RWPE2 (cell line): Measurements from ENCODE around the gene TTLL13.

ENCODE experiments used
- ATAC-seq: fragments of 200-7000 bp; cut with Tn5 transposase; 3 replicates; pipeline ENCODE4 v1.9.1; 2021; ENCODE audit warnings: low read depth
- DNase-seq: peaks from one replicate; pipeline ENCODE4 v3.0.0-alpha.2; 2020; ENCODE audit warnings: low spot score
- H3K27ac ChIP-seq: fragments of 450-650 bp; 2 replicates; pipeline ENCODE4 v1.5.1; 2017; ENCODE audit warnings: mild to moderate bottlenecking; ENCODE audit not compliant: poor library complexity, severe bottlenecking
- H3K27me3 ChIP-seq: fragments of 250-450 bp; sonication (Bioruptor Pico); 2 replicates; pipeline ENCODE4 v1.5.1; 2021; ENCODE audit warnings: mild to moderate bottlenecking, moderate library complexity; ENCODE audit not compliant: insufficient read depth, poor library complexity, severe bottlenecking
- H3K36me3 ChIP-seq: fragments of 250-450 bp; sonication (Bioruptor Pico); 2 replicates; pipeline ENCODE4 v1.5.1; 2020; ENCODE audit warnings: low read depth, mild to moderate bottlenecking, moderate library complexity
- H3K4me1 ChIP-seq: fragments of 250-450 bp; sonication (Bioruptor Pico); 2 replicates; pipeline ENCODE4 v1.5.1; 2021; ENCODE audit warnings: mild to moderate bottlenecking, moderate library complexity; ENCODE audit not compliant: insufficient read depth, poor library complexity, severe bottlenecking
- H3K4me3 ChIP-seq: fragments of 250-450 bp; sonication (Bioruptor Pico); 2 replicates; pipeline ENCODE4 v1.5.1; 2021; ENCODE audit warnings: mild to moderate bottlenecking, moderate library complexity; ENCODE audit not compliant: severe bottlenecking
- H3K9me3 ChIP-seq: fragments of 250-450 bp; sonication (Bioruptor Pico); 2 replicates; pipeline ENCODE4 v1.5.1; 2021; ENCODE audit warnings: mild to moderate bottlenecking, moderate library complexity; ENCODE audit not compliant: severe bottlenecking
- TF ChIP-seq, protein P1 (sequence below): fragments of 450-650 bp; IDR thresholded peaks from one replicate; pipeline ENCODE4 v1.5.1; 2017; ENCODE audit warnings: mild to moderate bottlenecking, moderate library complexity; ENCODE audit not compliant: poor library complexity, severe bottlenecking

Gene TTLL13

DNA sequence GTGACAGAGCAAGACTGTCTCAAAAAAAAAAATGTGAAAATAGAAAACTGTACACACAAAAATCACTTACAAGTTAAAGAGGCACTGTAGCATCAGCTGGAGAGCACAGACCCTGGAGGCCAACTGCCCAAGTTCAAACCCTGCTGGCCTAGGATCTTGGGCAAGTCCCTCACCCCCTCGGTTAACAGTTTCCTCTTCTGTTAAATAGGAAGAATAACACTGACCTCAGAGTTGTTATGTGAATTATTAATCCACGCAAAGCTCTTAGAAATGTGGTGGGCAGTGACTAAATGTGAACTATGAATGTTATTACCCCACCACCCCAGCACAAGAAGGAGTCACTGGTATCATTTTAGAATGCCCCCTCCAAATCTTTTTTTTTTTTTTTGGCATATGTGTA lies 26.8 kb upstream of the TTLL13 start:
- no peak for DNase-seq
- H3K27ac ChIP-seq, result no peak overlapping the region

DNA sequence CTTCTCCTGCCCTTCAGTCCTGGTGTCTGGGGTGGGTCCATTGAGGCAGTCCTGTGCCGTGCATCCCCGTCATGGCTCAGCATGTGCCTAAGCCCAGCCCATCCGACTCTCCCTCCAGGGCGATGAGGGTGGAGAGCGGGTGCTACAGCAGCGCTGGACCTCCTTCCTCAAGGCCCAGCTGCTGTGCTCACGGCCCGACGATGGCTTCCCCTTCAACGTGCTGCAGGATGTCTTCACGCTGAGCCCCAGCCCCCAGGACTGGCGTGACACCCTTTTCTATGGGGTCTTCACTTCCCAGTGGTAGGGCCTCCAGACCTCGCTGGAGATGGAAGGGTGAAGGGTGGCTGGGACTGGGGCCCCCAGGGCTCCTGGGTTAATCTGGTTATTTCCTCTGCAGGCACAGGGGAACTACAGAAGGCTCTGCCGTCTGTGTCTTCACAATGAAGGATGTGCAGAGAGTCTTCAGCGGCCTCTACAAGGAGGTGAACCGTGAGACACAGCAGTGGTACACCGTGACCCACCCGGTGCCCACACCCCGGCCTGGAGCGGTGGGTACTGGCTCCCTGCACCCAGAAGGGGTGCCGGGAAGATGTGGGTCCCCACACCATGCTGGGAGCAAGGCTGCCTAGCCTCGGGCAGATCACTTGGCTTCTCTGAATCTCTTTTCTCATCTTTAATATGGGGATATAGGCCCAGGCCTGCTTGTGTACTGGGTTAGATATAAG lies 25.8 kb upstream of the TTLL13 start:
- Histone ChIP-seq H3K4me1 (no peaks in the 10 kb centered on the region), H3K27ac (no peak overlapping the region), H3K27me3 (no peaks in the 10 kb centered on the region), H3K9me3 (no peaks in the 10 kb centered on the region), H3K36me3 (peaks cover 100% of the 10 kb centered on the region), H3K4me3 (no peak overlapping the region)
- DNase-seq, result no peak
- no peak for ATAC-seq
- TF ChIP-seq, protein P1, sequence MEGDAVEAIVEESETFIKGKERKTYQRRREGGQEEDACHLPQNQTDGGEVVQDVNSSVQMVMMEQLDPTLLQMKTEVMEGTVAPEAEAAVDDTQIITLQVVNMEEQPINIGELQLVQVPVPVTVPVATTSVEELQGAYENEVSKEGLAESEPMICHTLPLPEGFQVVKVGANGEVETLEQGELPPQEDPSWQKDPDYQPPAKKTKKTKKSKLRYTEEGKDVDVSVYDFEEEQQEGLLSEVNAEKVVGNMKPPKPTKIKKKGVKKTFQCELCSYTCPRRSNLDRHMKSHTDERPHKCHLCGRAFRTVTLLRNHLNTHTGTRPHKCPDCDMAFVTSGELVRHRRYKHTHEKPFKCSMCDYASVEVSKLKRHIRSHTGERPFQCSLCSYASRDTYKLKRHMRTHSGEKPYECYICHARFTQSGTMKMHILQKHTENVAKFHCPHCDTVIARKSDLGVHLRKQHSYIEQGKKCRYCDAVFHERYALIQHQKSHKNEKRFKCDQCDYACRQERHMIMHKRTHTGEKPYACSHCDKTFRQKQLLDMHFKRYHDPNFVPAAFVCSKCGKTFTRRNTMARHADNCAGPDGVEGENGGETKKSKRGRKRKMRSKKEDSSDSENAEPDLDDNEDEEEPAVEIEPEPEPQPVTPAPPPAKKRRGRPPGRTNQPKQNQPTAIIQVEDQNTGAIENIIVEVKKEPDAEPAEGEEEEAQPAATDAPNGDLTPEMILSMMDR, result no peak

More for the DNA sequence above, 26.8 kb upstream of the TTLL13 start:
- peaks cover 100% of the 10 kb centered on the region for H3K36me3 ChIP-seq
- H3K4me1 ChIP-seq, result no peaks in the 10 kb centered on the region
- no peak for ATAC-seq
- TF ChIP-seq, protein P1, result no peak
- no peaks in the 10 kb centered on the region for H3K27me3 ChIP-seq
- H3K4me3 ChIP-seq, result no peak overlapping the region
- no peaks in the 10 kb centered on the region for H3K9me3 ChIP-seq

DNA sequence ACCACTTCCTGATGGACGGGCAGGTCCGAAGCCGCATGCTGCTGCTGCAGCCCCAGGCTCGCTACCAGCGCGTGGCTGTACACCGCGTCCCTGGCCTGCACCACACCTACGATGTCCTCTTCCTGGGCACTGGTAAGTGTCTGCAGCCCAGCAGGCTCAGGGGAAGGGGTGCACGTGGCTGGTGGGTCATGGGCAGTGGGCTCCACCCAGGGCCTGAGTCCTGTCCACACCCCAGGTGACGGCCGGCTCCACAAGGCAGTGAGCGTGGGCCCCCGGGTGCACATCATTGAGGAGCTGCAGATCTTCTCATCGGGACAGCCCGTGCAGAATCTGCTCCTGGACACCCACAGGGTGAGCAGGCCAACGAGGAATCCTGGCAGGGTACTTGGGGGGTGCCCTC lies 24.3 kb upstream of the TTLL13 start:
- no peaks in the 10 kb centered on the region for H3K9me3 ChIP-seq
- DNase-seq, result no peak
- ATAC-seq, result no peak

DNA sequence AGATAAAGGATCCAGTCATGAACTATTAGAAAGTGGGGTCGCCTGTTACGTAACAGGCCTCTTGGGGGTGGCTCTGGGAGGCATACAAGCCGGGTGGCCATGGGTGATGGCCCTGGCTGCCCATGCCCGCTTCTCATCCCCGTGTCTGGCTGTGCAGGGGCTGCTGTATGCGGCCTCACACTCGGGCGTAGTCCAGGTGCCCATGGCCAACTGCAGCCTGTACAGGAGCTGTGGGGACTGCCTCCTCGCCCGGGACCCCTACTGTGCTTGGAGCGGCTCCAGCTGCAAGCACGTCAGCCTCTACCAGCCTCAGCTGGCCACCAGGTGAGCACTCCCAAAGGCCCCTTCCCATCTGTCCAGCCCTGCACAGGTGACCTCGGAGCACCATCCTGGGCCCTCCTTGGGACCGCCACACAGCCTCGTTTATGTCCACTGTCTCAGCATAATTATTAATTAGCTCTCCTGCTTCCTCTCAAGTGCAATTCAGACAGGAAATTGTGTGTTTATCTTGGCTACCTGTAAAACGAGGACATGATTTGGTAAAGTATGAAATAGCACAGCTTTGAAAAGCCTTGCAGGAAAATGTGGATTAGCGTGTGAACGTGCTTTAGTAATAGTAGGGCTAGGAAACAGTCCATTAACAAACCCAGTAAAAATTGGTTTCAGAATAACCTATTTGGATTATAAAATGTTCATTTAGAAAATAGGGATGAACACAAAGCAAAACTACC lies 23.7 kb upstream of the TTLL13 start:
- peaks cover 100% of the 10 kb centered on the region for H3K36me3 ChIP-seq
- TF ChIP-seq, protein P1, result no peak

More for the DNA sequence above, 24.3 kb upstream of the TTLL13 start:
- Histone ChIP-seq H3K4me3 (no peak overlapping the region), H3K27me3 (no peaks in the 10 kb centered on the region), H3K27ac (no peak overlapping the region), H3K36me3 (peaks cover 100% of the 10 kb centered on the region), H3K4me1 (no peaks in the 10 kb centered on the region)
- TF ChIP-seq, protein P1, result no peak

DNA sequence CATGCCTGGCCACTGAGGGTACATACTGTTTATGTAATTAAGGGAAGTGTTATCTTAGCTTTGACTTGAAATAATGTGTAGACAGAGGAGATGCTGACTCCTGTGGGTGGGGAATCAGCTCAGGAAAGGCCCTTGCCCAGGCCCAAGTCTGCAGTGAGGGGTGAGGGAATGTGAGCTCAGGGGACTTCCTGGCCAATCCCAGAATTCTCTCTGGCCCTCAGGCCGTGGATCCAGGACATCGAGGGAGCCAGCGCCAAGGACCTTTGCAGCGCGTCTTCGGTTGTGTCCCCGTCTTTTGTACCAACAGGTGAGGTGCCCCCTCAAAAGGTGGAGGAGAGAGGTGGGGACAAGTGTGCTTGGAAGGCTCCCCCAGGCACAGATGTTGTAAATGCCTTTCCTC lies 22.0 kb upstream of the TTLL13 start:
- no peak overlapping the region for H3K4me3 ChIP-seq
- TF ChIP-seq, protein P1, result no peak
- no peaks in the 10 kb centered on the region for H3K27me3 ChIP-seq
- H3K36me3 ChIP-seq, result peaks cover 97% of the 10 kb centered on the region
- H3K27ac ChIP-seq, result no peak overlapping the region
- ATAC-seq (no peak), DNase-seq (no peak)
- no peaks in the 10 kb centered on the region for H3K9me3 ChIP-seq
- no peaks in the 10 kb centered on the region for H3K4me1 ChIP-seq

More for the DNA sequence above, 23.7 kb upstream of the TTLL13 start:
- Histone ChIP-seq H3K4me3 (no peak overlapping the region), H3K27ac (no peak overlapping the region), H3K27me3 (no peaks in the 10 kb centered on the region), H3K4me1 (no peaks in the 10 kb centered on the region), H3K9me3 (no peaks in the 10 kb centered on the region)
- DNase-seq, result no peak
- no peak for ATAC-seq
